Ishikawa (cell line): ENCODE data around the gene CARD11.

ENCODE experiments used
- CEBPB ChIP-seq: IDR thresholded peaks from 2 replicates; pipeline ENCODE4 v1.6.1; 2012
- CREB1 ChIP-seq: IDR thresholded peaks from 2 replicates; pipeline ENCODE4 v1.6.1; 2012; ENCODE audit warnings: low read depth
- EGR1 ChIP-seq: IDR thresholded peaks from 2 replicates; pipeline ENCODE4 v1.6.1; 2012
- EP300 ChIP-seq: IDR thresholded peaks from 2 replicates; pipeline ENCODE4 v1.6.1; 2012; ENCODE audit warnings: borderline replicate concordance
- FOXM1 ChIP-seq: IDR thresholded peaks from 2 replicates; pipeline ENCODE4 v1.6.1; 2012; ENCODE audit warnings: low read depth, borderline replicate concordance
- MAX ChIP-seq: IDR thresholded peaks from 2 replicates; pipeline ENCODE4 v1.6.1; 2012
- NFIC ChIP-seq: IDR thresholded peaks from 2 replicates; pipeline ENCODE4 v1.6.1; 2012
- RAD21 ChIP-seq: IDR thresholded peaks from 2 replicates; pipeline ENCODE4 v1.6.1; 2012; ENCODE audit warnings: low read depth
- REST ChIP-seq: IDR thresholded peaks from 2 replicates; pipeline ENCODE4 v1.6.1; 2012; ENCODE audit warnings: low read depth, mild to moderate bottlenecking
- TAF1 ChIP-seq: IDR thresholded peaks from 2 replicates; pipeline ENCODE4 v1.6.1; 2012; ENCODE audit warnings: low read depth, mild to moderate bottlenecking
- TCF12 ChIP-seq: IDR thresholded peaks from 2 replicates; pipeline ENCODE4 v1.6.1; 2012; ENCODE audit warnings: low read depth
- TEAD4 ChIP-seq: IDR thresholded peaks from 2 replicates; pipeline ENCODE4 v1.6.1; 2012
- USF1 ChIP-seq: IDR thresholded peaks from 2 replicates; pipeline ENCODE4 v1.6.1; 2012
- YY1 ChIP-seq: IDR thresholded peaks from 2 replicates; pipeline ENCODE4 v1.6.1; 2012; ENCODE audit warnings: low read depth
- ZBTB7A ChIP-seq: IDR thresholded peaks from 2 replicates; pipeline ENCODE4 v1.6.1; 2012; ENCODE audit warnings: low read depth

CARD11 gene

GRCh38 chr7:2953588-2954407 is 89.9 kb downstream of the CARD11 start:
- TF ChIP-seq NFIC = no peak
- no peak for TF ChIP-seq CEBPB
- TF ChIP-seq RAD21 = no peak
- no peak for TF ChIP-seq ZBTB7A
- TF ChIP-seq REST = no peak
- TF ChIP-seq TCF12 = no peak
- TF ChIP-seq TEAD4 = no peak
- TF ChIP-seq YY1 = no peak
- TF ChIP-seq TAF1 = no peak
- TF ChIP-seq CREB1 = no peak
- TF ChIP-seq EP300 = no peak
- TF ChIP-seq USF1 = no peak
- no peak for TF ChIP-seq MAX

- peak; percentile 64 for TF ChIP-seq USF1
- TF ChIP-seq ZBTB7A = no peak
These were observed 90.6 kb downstream of the CARD11 start for GRCh38 chr7:2953099-2953498.

- TF ChIP-seq EP300 (no peak), NFIC (no peak), FOXM1 (no peak), REST (no peak), USF1 (no peak)
These were observed 91.4 kb downstream of the CARD11 start for GRCh38 chr7:2952316-2952715.

GRCh38 chr7:2950578-2950977 is 93.1 kb downstream of the CARD11 start:
- no peak for TF ChIP-seq RAD21

GRCh38 chr7:2948749-2949148 is 94.9 kb downstream of the CARD11 start:
- no peak for TF ChIP-seq CEBPB
- no peak for TF ChIP-seq MAX
- TF ChIP-seq EGR1 = no peak
- no peak for TF ChIP-seq NFIC
- TF ChIP-seq FOXM1 = no peak
- no peak for TF ChIP-seq YY1
- TF ChIP-seq RAD21 = no peak
- TF ChIP-seq USF1 = no peak
- TF ChIP-seq TCF12 = no peak
- TF ChIP-seq CREB1 = no peak
- no peak for TF ChIP-seq EP300
- no peak for TF ChIP-seq TAF1
- TF ChIP-seq TEAD4 = no peak
- no peak for TF ChIP-seq REST
- TF ChIP-seq ZBTB7A = no peak
